Measurements from ENCODE around the gene PYM1.

Gene PYM1

GRCh38 chr12:55893723-55894122 is 34.0 kb downstream of the PYM1 start (continued):
- TF ChIP-seq, protein P1, sequence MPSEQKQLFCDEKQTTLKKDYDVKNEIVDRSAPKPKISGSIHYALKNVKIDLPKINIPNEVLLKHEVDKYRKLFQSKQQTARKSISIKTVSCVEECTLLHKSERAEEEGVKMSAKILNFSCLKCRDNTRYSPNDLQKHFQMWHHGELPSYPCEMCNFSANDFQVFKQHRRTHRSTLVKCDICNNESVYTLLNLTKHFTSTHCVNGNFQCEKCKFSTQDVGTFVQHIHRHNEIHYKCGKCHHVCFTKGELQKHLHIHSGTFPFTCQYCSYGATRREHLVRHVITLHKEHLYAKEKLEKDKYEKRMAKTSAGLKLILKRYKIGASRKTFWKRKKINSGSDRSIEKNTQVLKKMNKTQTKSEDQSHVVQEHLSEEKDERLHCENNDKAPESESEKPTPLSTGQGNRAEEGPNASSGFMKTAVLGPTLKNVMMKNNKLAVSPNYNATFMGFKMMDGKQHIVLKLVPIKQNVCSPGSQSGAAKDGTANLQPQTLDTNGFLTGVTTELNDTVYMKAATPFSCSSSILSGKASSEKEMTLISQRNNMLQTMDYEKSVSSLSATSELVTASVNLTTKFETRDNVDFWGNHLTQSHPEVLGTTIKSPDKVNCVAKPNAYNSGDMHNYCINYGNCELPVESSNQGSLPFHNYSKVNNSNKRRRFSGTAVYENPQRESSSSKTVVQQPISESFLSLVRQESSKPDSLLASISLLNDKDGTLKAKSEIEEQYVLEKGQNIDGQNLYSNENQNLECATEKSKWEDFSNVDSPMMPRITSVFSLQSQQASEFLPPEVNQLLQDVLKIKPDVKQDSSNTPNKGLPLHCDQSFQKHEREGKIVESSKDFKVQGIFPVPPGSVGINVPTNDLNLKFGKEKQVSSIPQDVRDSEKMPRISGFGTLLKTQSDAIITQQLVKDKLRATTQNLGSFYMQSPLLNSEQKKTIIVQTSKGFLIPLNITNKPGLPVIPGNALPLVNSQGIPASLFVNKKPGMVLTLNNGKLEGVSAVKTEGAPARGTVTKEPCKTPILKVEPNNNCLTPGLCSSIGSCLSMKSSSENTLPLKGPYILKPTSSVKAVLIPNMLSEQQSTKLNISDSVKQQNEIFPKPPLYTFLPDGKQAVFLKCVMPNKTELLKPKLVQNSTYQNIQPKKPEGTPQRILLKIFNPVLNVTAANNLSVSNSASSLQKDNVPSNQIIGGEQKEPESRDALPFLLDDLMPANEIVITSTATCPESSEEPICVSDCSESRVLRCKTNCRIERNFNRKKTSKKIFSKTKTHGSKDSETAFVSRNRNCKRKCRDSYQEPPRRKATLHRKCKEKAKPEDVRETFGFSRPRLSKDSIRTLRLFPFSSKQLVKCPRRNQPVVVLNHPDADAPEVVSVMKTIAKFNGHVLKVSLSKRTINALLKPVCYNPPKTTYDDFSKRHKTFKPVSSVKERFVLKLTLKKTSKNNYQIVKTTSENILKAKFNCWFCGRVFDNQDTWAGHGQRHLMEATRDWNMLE (tag by site-specific recombination; conservative IDR thresholded peaks at IDR 0.05; ENCODE audit: low read depth): no peak

GRCh38 chr12:55891310-55891709 is 36.4 kb downstream of the PYM1 start:
- ChIA-PET POLR2A (no interaction called here), CTCF (no interaction called here)
- no peak for TF ChIP-seq ZBTB20 (tag by site-specific recombination; IDR thresholded peaks at IDR 0.05)
- 0 out of 2 replicates have a peak, but pooled peaks have one; percentile 50 for TF ChIP-seq ZNF121 (tag by site-specific recombination; IDR thresholded peaks at IDR 0.05)
- Histone ChIP-seq H3K9me3 (ENCODE audit: control insufficient read depth, insufficient read depth, low read depth, low read length) (no peaks in the 10 kb centered on the region), H3K4me3 (ENCODE audit: low read depth, low read length) (no peak overlapping the region), H3K27ac (ENCODE audit: extremely low read depth, low read depth, low read length) (no peak overlapping the region), H3K4me1 (ENCODE audit: control insufficient read depth, insufficient read depth, low read length) (no peaks in the 10 kb centered on the region), H3K36me3 (ENCODE audit: control insufficient read depth in 2 of 2, insufficient read depth in 1 of 2, low read length in 2 of 2) (no peaks in the 10 kb centered on the region; a peak in 1 of 3 replicates)

DNA sequence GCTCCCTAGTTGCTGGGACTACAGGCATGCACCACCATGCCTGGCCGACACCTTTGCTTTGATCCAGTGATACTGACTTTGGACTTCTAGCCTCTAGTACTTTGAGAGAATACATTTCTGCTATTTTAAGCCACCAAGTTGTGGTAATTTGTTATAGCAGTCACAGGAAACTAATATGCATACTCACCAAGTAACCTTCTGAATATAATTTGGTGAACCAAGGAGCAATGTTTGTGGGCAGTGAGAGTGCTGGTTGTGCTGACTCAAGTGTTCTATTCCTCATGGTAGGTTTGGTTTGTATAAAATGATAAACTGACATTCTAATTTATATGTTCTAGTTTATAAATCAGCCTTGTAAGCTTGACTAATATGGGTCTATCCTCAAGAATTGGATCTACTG is 42.6 kb downstream of the PYM1 start:
- H3K36me3 ChIP-seq (ENCODE audit: control insufficient read depth in 2 of 2, insufficient read depth in 1 of 2, low read length in 2 of 2): no peaks in the 10 kb centered on the region; a peak in 1 of 3 replicates
- H3K4me3 ChIP-seq (ENCODE audit: low read depth, low read length): no peak overlapping the region
- no peaks in the 10 kb centered on the region for H3K9me3 ChIP-seq (ENCODE audit: control insufficient read depth, insufficient read depth, low read depth, low read length)
- H3K27ac ChIP-seq (ENCODE audit: extremely low read depth, low read depth, low read length): no peak overlapping the region
- H3K4me1 ChIP-seq (ENCODE audit: control insufficient read depth, insufficient read depth, low read length): no peaks in the 10 kb centered on the region
- ChIA-PET POLR2A (interaction anchor here (0.7 kb wide), 1 partner anchor 38 kb away, joined by 4 read pairs; no protein-coding TSS in a partner anchor), CTCF (no interaction called here)
- TF ChIP-seq ZNF561 (tag by site-specific recombination; IDR thresholded peaks at IDR 0.05; ENCODE audit: borderline replicate concordance) (no peak), ZNF701 (tag by site-specific recombination; IDR thresholded peaks at IDR 0.05) (no peak), BCL11A (tag by site-specific recombination; IDR thresholded peaks at IDR 0.05; ENCODE audit: low read depth) (no peak), ZEB2 (tag by site-specific recombination; IDR thresholded peaks at IDR 0.05) (no peak), ZSCAN30 (tag by site-specific recombination; IDR thresholded peaks at IDR 0.05) (no peak), ZBTB1 (tag by site-specific recombination; IDR thresholded peaks at IDR 0.05) (no peak), ZNF354C (tag by site-specific recombination; IDR thresholded peaks at IDR 0.05; ENCODE audit: borderline replicate concordance, low read depth) (no peak), ZNF621 (tag by site-specific recombination; IDR thresholded peaks at IDR 0.05) (no peak), ZNF324 (tag by site-specific recombination; IDR thresholded peaks at IDR 0.05) (no peak), ZNF791 (tag by site-specific recombination; IDR thresholded peaks at IDR 0.05) (no peak), ZNF112 (tag by site-specific recombination; IDR thresholded peaks at IDR 0.05) (no peak)
- TF ChIP-seq, protein P2, sequence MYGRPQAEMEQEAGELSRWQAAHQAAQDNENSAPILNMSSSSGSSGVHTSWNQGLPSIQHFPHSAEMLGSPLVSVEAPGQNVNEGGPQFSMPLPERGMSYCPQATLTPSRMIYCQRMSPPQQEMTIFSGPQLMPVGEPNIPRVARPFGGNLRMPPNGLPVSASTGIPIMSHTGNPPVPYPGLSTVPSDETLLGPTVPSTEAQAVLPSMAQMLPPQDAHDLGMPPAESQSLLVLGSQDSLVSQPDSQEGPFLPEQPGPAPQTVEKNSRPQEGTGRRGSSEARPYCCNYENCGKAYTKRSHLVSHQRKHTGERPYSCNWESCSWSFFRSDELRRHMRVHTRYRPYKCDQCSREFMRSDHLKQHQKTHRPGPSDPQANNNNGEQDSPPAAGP (tag by site-specific recombination; IDR thresholded peaks at IDR 0.05): no peak

- H3K36me3 ChIP-seq (ENCODE audit: control insufficient read depth in 2 of 2, insufficient read depth in 1 of 2, low read length in 2 of 2): no peaks in the 10 kb centered on the region
- no peak for TF ChIP-seq ZNF707 (tag by site-specific recombination; IDR thresholded peaks at IDR 0.05)
- peak; percentile 92 for TF ChIP-seq ZNF791 (tag by site-specific recombination; IDR thresholded peaks at IDR 0.05)
- TF ChIP-seq SETDB1 (IDR thresholded peaks at IDR 0.05; ENCODE audit: insufficient read length, low read length): peak; percentile 93
- no peak overlapping the region for H3K4me3 ChIP-seq (ENCODE audit: low read depth, low read length)
- ChIA-PET POLR2A (no interaction called here), CTCF (interaction anchor here (0.6 kb wide), 1 partner anchor 35 kb away, joined by 3 read pairs; the partner anchor contains the start of gene MMP19)
- no peaks in the 10 kb centered on the region for H3K4me1 ChIP-seq (ENCODE audit: control insufficient read depth, insufficient read depth, low read length)
- H3K9me3 ChIP-seq (ENCODE audit: control insufficient read depth, insufficient read depth, low read depth, low read length): no peaks in the 10 kb centered on the region
- no peak overlapping the region for H3K27ac ChIP-seq (ENCODE audit: extremely low read depth, low read depth, low read length)
Observed at GRCh38 chr12:55877824-55878223, 49.9 kb downstream of the PYM1 start.
